ENCODE data around the gene OAS3.
"Not testable (repeated sequence)": the region's sequence is repeated elsewhere in the genome, so short reads cannot be mapped to it uniquely, and the experiment has no call there.

The OAS3 gene

DNA sequence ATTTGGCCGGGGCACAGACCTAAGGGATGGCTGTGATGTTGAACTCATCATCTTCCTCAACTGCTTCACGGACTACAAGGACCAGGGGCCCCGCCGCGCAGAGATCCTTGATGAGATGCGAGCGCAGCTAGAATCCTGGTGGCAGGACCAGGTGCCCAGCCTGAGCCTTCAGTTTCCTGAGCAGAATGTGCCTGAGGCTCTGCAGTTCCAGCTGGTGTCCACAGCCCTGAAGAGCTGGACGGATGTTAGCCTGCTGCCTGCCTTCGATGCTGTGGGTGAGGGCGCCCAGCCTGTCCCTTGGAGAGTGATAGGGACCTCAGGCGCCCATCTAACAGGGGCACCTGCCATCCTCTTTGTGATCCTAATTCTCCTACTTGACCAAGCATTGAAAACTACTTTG is 12.4 kb downstream of the OAS3 start:
- no peak for DNase-seq (ENCODE audit: low spot score)

DNA sequence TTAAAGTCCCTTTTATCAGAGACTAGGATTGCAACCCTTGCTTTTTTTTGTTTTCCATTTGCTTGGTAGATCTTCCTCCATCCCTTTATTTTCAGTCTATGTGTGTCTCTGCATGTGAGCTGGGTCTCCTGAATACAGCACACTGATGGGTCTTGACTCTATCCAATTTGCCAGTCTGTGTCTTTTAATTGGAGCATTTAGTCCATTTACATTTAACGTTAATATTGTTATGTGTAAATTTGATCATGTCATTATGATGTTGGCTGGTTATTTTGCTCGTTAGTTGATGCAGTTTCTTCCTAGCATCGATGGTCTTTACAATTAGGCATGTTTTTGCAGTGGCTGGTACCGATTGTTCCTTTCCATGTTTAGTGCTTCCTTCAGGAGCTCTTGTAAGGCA is 18.9 kb downstream of the OAS3 start:
- DNase-seq (ENCODE audit: low spot score): not testable (repeated sequence)

DNA sequence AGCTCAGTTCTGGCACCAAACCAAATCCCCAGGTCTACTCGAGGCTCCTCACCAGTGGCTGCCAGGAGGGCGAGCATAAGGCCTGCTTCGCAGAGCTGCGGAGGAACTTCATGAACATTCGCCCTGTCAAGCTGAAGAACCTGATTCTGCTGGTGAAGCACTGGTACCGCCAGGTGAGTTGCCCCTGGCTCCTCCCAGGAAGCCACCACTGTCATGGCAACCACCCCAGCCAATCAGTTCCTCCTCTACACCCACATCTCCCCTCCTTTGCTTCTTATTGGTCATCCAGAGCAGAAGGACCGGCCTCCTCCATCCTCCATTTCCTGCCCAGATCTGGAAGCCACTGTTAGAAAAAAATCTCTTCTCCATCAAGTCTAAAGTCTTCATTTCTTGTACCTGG is 22.8 kb downstream of the OAS3 start:
- no peak for DNase-seq (ENCODE audit: low spot score)

GRCh38 chr12:112961536-112961935 is 23.3 kb downstream of the OAS3 start:
- DNase-seq (ENCODE audit: low spot score): no peak

DNA sequence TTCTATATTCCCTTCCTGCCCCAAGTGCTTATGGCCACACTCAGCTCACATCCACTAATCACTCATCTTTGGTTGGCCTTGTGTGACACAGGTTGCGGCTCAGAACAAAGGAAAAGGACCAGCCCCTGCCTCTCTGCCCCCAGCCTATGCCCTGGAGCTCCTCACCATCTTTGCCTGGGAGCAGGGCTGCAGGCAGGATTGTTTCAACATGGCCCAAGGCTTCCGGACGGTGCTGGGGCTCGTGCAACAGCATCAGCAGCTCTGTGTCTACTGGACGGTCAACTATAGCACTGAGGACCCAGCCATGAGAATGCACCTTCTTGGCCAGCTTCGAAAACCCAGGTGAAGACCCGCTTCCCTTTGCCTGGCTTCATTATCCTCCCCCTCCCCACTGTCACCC is 24.3 kb downstream of the OAS3 start:
- no peak for DNase-seq (ENCODE audit: low spot score)

GRCh38 chr12:112963227-112963861 is 25.1 kb downstream of the OAS3 start:
- no peak for DNase-seq (ENCODE audit: low spot score)

GRCh38 chr12:112964067-112964670 is 25.9 kb downstream of the OAS3 start:
- DNase-seq (ENCODE audit: low spot score): no peak

GRCh38 chr12:112964915-112965314 is 26.6 kb downstream of the OAS3 start:
- DNase-seq (ENCODE audit: low spot score): no peak

DNA sequence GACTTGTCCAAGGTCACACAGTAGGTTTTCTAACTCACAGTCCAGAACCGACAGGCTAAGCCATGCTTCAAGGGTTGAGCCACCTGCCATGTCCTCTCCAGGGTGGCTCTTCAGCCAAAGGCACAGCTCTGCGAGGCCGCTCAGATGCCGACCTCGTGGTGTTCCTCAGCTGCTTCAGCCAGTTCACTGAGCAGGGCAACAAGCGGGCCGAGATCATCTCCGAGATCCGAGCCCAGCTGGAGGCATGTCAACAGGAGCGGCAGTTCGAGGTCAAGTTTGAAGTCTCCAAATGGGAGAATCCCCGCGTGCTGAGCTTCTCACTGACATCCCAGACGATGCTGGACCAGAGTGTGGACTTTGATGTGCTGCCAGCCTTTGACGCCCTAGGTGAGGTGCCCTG is 27.4 kb downstream of the OAS3 start:
- no peak for DNase-seq (ENCODE audit: low spot score)

GRCh38 chr12:112967306-112967705 is 29.0 kb downstream of the OAS3 start:
- DNase-seq (ENCODE audit: low spot score): no peak

DNA sequence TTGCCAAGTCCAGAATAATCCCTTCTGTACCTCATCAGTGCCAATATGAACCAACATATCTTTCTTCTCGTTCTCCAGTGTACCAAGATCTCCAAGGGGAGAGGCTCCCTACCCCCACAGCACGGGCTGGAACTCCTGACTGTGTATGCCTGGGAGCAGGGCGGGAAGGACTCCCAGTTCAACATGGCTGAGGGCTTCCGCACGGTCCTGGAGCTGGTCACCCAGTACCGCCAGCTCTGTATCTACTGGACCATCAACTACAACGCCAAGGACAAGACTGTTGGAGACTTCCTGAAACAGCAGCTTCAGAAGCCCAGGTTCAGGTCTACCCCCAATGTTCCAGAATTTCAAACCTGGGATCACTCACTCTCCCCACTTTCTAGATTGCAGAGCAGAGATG is 29.6 kb downstream of the OAS3 start:
- no peak for DNase-seq (ENCODE audit: low spot score)

- DNase-seq (ENCODE audit: low spot score): no peak
Observed at GRCh38 chr12:112969547-112970306, 31.5 kb downstream of the OAS3 start.

GRCh38 chr12:112970391-112970790 is 32.1 kb downstream of the OAS3 start:
- no peak for DNase-seq (ENCODE audit: low spot score)

- peak; percentile 63 for DNase-seq (ENCODE audit: low spot score)
Observed at GRCh38 chr12:112971248-112971647, 33.0 kb downstream of the OAS3 start.

GRCh38 chr12:112973011-112973735 is 34.9 kb downstream of the OAS3 start:
- DNase-seq (ENCODE audit: low spot score): no peak

GRCh38 chr12:112973818-112974231 is 35.6 kb downstream of the OAS3 start:
- DNase-seq (ENCODE audit: low spot score): no peak

- no peak for DNase-seq (ENCODE audit: low spot score)
Observed at GRCh38 chr12:112974904-112975303, 36.6 kb downstream of the OAS3 start.

GRCh38 chr12:112977139-112977538 is 38.9 kb downstream of the OAS3 start:
- DNase-seq (ENCODE audit: low spot score): no peak

DNA sequence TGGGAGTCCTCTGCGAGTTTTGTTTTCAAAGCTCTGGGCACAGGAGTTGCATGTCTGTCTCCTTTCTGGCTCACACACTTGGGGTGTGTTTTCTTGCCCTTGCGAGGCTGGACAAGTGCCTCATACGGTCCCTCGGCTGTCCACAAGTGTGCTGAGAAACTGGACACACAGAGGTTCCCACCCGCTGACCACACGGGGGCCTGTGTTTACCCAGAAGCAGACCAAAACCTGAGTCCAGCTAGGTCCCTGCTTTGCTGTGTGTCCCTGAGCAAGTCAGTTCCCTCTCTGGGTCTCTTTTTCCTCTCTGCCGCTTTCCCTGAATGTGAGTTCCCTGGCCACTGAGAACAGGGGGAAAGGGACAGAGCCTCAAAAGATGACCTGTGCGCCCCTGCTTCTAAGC is 39.4 kb downstream of the OAS3 start:
- no peak for DNase-seq (ENCODE audit: low spot score)

GRCh38 chr12:112978163-112979040 is 40.1 kb downstream of the OAS3 start, which contains the start of gene OAS2:
Gene OAS2 (plus strand): TSS chr12:112978519. CDS start chr12:112978609, 90 bp downstream.
- DNase-seq (ENCODE audit: low spot score): peak; percentile 58

DNA sequence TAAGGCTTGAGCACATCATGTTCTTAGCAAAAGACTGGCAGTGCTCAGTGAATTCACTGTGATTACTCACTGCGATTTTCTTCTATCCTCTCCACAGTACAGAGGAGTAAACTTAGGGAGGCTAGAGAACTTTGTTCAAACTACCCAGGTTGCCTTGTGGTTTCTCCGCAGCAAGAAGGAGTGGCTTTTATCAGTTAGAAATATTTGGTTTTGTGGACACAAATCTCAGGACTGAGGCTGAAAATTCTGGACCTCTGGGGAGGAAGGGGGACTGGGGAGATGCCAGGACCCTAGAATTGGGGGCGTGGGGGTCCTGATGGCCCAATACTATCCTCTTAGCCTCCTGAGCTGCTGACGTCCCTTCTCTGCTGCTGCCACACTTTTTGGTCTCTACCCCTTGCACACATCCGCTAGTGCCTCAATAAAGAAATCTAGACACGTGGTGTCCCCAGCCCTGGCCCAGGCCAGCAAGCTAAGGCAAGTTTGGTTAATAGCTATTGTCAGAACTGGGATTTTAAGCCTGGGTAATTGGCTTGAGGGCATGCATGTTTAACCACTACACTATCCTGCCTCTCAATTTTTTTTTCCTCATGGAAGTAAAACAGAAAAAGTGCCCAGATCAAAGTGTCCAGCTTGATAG is 40.9 kb downstream of the OAS3 start:
- no peak for DNase-seq (ENCODE audit: low spot score)

All from kidney capillary endothelial cell (primary cell).